ENCODE measurements around the gene MEMO1.
"Not testable (repeated sequence)": the region's sequence is repeated elsewhere in the genome, so short reads cannot be mapped to it uniquely, and the experiment has no call there.

The MEMO1 gene

DNA sequence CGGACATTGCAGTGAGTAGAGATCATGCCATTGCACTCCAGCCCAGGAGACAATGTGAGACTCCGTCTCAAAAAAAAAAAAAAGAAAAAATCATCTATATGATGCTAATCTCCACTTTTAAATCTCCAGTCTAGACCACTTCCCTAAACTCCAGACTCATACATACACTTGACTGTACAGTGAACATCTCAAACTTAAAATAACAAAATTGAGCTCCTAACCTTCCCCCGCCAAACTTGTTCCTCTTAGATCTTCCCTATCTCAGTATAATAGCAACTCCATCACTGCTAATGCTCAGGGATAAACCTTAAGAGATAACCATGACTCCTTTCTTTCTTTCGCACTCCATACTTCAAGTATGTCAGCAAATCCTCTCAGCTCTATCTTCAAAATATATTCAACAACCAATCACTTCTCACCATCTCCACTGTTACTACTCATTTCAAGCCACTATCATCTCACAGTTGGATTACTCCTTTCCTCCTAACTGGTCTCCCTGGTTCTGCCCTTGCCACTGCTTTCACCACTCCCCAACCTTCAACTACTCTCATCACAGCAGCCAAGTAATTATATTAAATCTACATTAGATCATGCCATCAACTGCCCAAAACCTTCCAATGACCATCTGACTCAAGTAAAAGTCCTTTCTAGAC lies 12.0 kb downstream of the MEMO1 start:
- no peak for DNase-seq (ENCODE audit: low spot score)

- DNase-seq (ENCODE audit: low spot score), result no peak
Measured at GRCh38 chr2:31997653-31998052, 13.2 kb downstream of the MEMO1 start.

DNA sequence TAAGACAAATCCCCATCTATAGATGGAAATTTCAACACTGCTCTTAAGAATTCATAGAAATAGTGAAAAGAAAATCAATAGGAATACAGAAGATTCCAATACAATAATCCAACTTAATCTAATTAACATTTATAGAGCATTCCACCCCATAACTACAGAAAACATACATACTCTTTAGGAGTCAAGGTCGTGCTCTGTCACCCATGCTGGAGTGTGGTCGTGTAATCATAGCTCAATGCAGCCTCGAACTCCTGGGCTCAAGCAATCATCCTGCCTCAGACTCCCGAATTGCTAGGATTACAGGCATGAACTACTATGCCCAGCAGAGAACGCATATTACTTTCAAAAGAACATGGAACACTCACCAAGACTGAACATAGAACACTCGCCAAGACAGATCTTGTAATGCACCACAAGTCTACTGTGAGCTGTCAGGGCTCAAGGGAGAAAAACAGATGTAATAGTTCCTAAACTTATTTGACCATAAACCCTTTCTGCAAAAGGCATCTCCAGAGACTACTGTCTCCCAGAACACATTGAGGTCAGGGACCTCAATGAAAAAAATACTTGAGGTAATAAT lies 14.1 kb downstream of the MEMO1 start:
- DNase-seq (ENCODE audit: low spot score), result no peak

GRCh38 chr2:31992934-31993333 lies 17.9 kb downstream of the MEMO1 start:
- DNase-seq (ENCODE audit: low spot score), result no peak

- no peak for DNase-seq (ENCODE audit: low spot score)
Measured at GRCh38 chr2:31992025-31992579, 18.7 kb downstream of the MEMO1 start.

GRCh38 chr2:31989946-31990345 lies 20.9 kb downstream of the MEMO1 start:
- DNase-seq (ENCODE audit: low spot score), result no peak

GRCh38 chr2:31987454-31988220 lies 23.2 kb downstream of the MEMO1 start:
- DNase-seq (ENCODE audit: low spot score), result no peak

DNA sequence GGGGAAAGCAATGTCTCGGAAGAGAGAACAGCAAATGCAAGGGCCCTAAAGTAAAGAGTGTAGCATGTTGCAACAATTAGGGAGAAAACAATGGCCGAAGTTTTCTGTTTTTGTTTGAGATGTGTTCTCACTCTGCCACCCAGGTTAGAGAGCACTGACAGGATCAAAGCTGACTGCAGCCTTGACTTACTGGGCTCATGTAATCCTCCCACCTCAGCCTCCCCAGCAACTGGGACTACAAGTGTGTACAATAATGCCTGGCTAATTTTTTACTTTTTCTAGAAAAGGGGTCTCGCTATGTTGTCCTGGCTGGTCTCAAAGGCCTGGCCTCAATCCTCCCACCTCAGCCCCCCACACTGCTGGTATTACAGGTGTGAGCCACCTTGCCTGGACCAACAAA lies 23.9 kb downstream of the MEMO1 start:
- no peak for DNase-seq (ENCODE audit: low spot score)

DNA sequence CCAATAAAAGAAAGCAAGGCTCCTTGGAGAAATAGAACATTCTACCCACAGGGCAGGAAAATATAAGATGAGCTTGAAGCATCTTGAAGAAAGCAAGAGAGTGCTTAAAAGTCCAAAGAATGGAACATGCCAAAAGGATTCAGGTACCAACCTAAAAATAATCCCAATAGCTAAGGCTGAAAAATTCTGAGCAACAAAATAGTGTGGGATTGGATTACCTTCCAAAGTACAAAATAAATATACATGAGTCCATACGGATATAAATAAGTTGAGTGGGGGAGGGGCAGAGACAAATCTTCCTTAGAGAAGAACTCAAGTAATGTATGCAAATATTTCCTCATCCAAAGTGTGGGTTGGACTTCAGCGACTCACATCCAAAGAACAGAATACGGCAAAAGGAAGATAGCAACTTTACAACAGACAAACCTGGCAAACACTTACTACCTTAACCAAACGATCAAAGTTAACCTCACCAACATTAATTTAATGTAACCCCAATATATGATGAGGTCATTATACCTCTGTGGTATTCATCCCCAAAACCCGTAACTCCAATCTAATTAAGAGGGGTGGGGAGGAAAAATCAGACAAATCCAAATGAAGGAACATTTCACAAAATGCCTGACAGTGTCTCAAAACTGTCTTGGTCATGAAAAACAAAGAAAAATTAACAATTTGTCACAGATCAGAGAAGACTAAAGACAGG lies 26.9 kb downstream of the MEMO1 start:
- no peak for DNase-seq (ENCODE audit: low spot score)

GRCh38 chr2:31980674-31981356 lies 30.0 kb downstream of the MEMO1 start:
- no peak for DNase-seq (ENCODE audit: low spot score)

GRCh38 chr2:31979956-31980355 lies 30.9 kb downstream of the MEMO1 start:
- DNase-seq (ENCODE audit: low spot score), result no peak

DNA sequence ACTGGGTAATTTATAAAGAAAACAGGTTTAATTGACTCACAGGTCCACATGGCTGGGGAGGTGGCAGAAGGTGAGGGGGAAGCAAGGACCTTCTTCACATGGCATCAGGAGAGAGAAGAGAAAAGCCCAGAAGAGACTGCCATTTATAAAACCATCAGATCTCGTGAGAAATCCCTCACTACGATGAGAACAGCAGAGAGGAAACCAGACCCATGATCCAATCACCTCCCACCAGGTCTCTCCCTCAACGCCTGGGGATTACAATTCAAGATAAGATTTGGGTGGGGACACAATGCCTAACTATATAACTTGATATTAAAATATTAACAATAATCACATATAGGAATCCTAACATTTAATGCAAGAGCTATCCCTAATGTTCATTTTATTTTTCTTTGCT lies 31.8 kb downstream of the MEMO1 start:
- no peak for DNase-seq (ENCODE audit: low spot score)

GRCh38 chr2:31978436-31978835 lies 32.4 kb downstream of the MEMO1 start:
- DNase-seq (ENCODE audit: low spot score), result no peak

DNA sequence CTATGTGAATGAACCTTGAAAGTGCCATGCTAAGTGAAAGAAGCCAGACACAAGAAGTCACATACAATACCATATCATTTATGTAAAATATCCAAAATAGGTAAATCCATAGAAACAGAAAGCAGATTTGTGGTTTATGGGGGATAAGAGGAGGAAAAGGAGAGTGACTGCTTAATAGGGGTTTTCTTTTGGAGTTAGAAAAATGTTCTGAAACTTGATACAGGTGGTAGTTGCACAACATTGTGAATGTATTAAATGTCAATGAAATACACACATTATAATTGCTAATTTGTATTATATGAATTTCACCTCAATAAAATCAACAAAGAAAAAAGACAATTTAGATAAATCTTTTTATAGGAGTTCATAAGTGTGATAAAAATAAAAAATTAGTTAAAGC lies 37.1 kb downstream of the MEMO1 start:
- no peak for DNase-seq (ENCODE audit: low spot score)

DNA sequence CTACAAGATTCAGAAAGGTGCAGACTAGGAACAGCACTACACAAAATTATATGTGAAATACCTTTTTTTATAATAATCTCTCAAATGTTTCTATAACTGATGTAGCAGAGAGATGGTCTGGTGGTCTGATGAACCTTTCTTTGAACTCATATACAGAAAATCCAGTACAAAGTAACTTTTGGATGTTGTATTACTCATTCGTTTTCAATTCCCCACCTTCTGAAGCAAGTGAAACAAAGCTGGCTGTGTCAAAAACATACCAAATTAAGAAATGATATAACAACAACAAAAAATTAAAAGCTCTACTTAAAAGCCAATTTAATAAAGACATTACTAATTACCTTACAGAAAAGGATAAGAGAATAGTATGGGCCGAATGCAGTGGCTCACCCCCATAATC lies 38.7 kb downstream of the MEMO1 start:
- DNase-seq (ENCODE audit: low spot score), result no peak

- DNase-seq (ENCODE audit: low spot score), result no peak
Measured at GRCh38 chr2:31969178-31969577, 41.6 kb downstream of the MEMO1 start.

DNA sequence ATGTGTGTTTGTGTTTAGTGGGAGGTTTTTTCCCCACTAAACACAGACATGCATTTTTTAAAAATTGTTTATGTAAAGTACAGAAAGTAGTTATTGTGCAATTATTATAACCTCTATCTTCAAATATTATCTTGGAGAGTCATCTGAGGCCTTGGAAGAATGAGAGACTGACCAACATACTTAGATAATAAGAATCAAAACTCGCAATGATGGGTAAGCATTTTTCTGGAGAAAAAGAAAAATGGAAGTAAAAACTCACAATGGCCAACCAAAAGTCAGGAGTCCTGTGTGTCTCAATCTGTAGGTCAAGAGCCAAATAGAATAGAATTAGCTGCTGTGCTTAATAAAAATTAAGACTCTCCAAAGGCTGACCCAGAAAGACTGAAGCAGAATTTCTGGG lies 43.0 kb downstream of the MEMO1 start:
- DNase-seq (ENCODE audit: low spot score), result no peak

GRCh38 chr2:31966402-31966801 lies 44.4 kb downstream of the MEMO1 start:
- DNase-seq (ENCODE audit: low spot score), result not testable (repeated sequence)

- DNase-seq (ENCODE audit: low spot score), result no peak
Measured at GRCh38 chr2:31965094-31965493, 45.7 kb downstream of the MEMO1 start.

DNA sequence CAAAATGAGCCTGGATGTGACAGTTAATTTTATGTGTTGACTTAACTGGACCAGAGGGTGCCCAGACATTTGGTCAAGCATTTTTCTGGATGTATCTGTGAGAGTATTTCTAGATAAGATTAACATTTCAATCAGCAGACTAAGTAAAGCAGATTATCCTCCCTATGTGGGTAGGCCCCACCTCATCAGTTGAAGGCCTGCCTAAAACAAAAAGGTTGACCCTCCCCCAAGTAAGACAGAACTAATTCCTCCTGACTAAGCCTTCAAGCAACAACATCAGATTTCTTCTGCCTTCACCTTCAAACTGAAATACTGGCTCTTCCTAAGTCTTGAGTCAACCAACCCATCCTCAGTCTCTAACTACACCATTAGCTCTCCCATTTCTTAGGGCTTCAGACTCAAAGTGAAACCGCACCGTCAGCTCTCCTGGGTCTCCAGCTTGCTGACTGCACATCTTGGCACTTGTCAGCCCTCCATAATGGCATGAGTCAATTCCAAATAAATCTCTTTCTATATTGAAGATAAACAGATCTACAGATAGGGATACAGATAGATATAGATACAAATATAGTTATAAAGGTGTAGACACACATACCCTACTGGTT lies 47.9 kb downstream of the MEMO1 start:
- DNase-seq (ENCODE audit: low spot score), result no peak

DNA sequence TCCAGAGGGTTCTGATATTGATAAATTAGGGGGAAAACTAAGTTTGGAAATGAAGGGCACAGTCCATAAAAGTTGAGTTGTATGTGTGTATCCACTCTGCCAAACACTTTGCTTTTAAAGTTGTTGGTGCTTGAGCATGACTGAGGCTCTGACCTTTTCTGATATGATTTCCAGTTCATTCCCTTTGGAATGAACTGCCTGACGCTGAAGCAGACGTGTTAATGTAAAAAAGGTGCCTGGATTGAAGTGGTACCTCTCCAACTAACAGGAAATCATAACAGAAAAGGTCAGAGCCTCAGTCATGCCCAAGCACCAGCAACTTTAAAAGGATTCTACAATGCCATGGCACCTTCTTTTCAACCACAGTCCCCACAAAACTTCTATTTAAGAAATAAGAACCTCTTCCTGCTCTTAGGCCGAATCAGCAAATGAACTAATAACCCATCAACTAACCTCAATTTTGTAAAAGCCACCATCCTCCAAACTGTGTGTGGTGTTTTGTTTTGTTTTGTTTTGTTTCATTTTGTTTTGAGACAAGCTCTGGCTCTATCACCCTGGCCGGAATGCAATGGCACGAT lies 52.6 kb downstream of the MEMO1 start:
- no peak for DNase-seq (ENCODE audit: low spot score)

Data from left forelimb (tissue), 1 donor.